Caco-2 (cell line): Measurements from ENCODE around the gene BRD1. TPM values are rescaled to one million over a fixed set of nuclear protein-coding genes. Genes with fewer than 3 reads are reported as not detected.

Source experiments
- BruUV-seq: library from RNA; stranded (reverse); fragments of 400-500 nt; replicated peaks from 2 replicates; lab custom pipeline; 2021; lab: Mats Ljungman, UMichigan
- CTCF ChIA-PET: fragments of 300-600 bp; sonication (Branson Sonifier 250); formaldehyde crosslinking; loops from one replicate; lab custom pipeline; 2022; ENCODE audit warnings: antibody characterized with exemption; lab: Charles Lee
- POLR2A ChIA-PET: fragments of 300-600 bp; sonication (Branson Sonifier 250); formaldehyde crosslinking; loops from one replicate; lab custom pipeline; 2022; ENCODE audit warnings: antibody characterized with exemption; lab: Charles Lee
- DNase-seq, 2 experiments: peaks; one replicate each; pipeline versions ENCODE4 v3.0.0 to v3.0.0-alpha.2; 2020 to 2022
- H3K27me3 ChIP-seq: replicated peaks from 2 replicates; pipeline ENCODE4 v1.6.0; 2011; ENCODE audit warnings: low read length; ENCODE audit not compliant: control insufficient read depth, insufficient read depth
- H3K36me3 ChIP-seq: 2 replicates; pipeline ENCODE4 v1.5.1; 2011; ENCODE audit warnings: low read length; ENCODE audit not compliant: control insufficient read depth, insufficient read depth
- H3K4me1 ChIP-seq: fragments of 250-450 bp; sonication (Bioruptor Pico); 2 replicates; pipeline ENCODE4 v1.5.1; 2020; ENCODE audit warnings: mild to moderate bottlenecking
- H3K4me3 ChIP-seq: 2 replicates; pipeline ENCODE4 v1.5.1; 2011; ENCODE audit warnings: low read depth, mild to moderate bottlenecking, control low read depth, low read length
- H3K9me3 ChIP-seq: fragments of 250-450 bp; sonication (Bioruptor Pico); 2 replicates; pipeline ENCODE4 v1.5.1; 2020; ENCODE audit warnings: mild to moderate bottlenecking, moderate library complexity
- H3K27ac Mint-ChIP-seq: one replicate; pipeline ENCODE4 v1.8.0; 2022; ENCODE audit warnings: mixed read lengths; ENCODE audit not compliant: unreplicated experiment
- H3K27me3 Mint-ChIP-seq: one replicate; pipeline ENCODE4 v1.8.0; 2022; ENCODE audit warnings: mixed read lengths; ENCODE audit not compliant: insufficient read depth, unreplicated experiment
- H3K36me3 Mint-ChIP-seq: one replicate; pipeline ENCODE4 v1.8.0; 2022; ENCODE audit warnings: mild to moderate bottlenecking, mixed read lengths; ENCODE audit not compliant: insufficient read depth, unreplicated experiment
- H3K4me1 Mint-ChIP-seq: one replicate; pipeline ENCODE4 v1.8.0; 2022; ENCODE audit warnings: low read depth, mixed read lengths; ENCODE audit not compliant: unreplicated experiment
- H3K4me3 Mint-ChIP-seq: one replicate; pipeline ENCODE4 v1.8.0; 2022; ENCODE audit warnings: mild to moderate bottlenecking, moderate library complexity, mixed read lengths; ENCODE audit not compliant: unreplicated experiment
- H3K9me3 Mint-ChIP-seq: one replicate; pipeline ENCODE4 v1.8.0; 2022; ENCODE audit warnings: mixed read lengths; ENCODE audit not compliant: unreplicated experiment
- CTCF ChIP-seq, 2 experiments: fragments of 200-600 bp in 1 of 2; IDR thresholded peaks; 1 replicate in 1 of 2; 2 replicates in 1 of 2; pipeline versions ENCODE4 v1.5.1 to v1.8.0; 2011 to 2022; ENCODE audit warnings: antibody characterized with exemption in 1 of 2, control low read depth in 1 of 2, inconsistent platforms in 1 of 2, low read depth in 1 of 2, low read length in 1 of 2, mild to moderate bottlenecking in 1 of 2, moderate library complexity in 1 of 2; ENCODE audit not compliant: insufficient read depth in 1 of 2, severe bottlenecking in 1 of 2, unreplicated experiment in 1 of 2
- intact Hi-C: fragments of 100-400 bp; cut with micrococcal nuclease; formaldehyde crosslinking; loops from one replicate; pipeline ENCODE4 v1.10.0; 2022; ENCODE audit not compliant: unreplicated experiment
- total RNA-seq: library from RNA; stranded (reverse); gene quantifications from 2 replicates; pipeline ENCODE4 v1.2.3, GENCODE V29; 2022

The BRD1 gene
- total RNA-seq, 1 experiment from 2014 or later: 46.9 TPM

- CTCF ChIA-PET: interaction anchor here (0.6 to 1.2 kb wide), 2 partner anchors 163 to 262 kb away, joined by 3 to 4 read pairs; no protein-coding TSS in a partner anchor
- Mint-ChIP-seq H3K27me3 (no peaks in the 10 kb centered on the region), H3K36me3 (peaks cover 66% of the 10 kb centered on the region), H3K27ac (no peak overlapping the region), H3K4me1 (no peaks in the 10 kb centered on the region), H3K4me3 (no peak overlapping the region), H3K9me3 (peaks cover 18% of the 10 kb centered on the region)
- POLR2A ChIA-PET: no interaction called here
- intact Hi-C loops: loop anchor here (5.0 kb wide), 1 partner anchor 264 kb away; no protein-coding TSS in a partner anchor
- no peaks in the 10 kb centered on the region; the same call in 1 of the 2 replicates for H3K36me3 ChIP-seq
- H3K4me1 ChIP-seq: no peaks in the 10 kb centered on the region
- BruUV-seq: no TSS peak
- no peak for DNase-seq
- peaks cover 12% of the 10 kb centered on the region for H3K9me3 ChIP-seq
- no peaks in the 10 kb centered on the region for H3K27me3 ChIP-seq
- no peak overlapping the region for H3K4me3 ChIP-seq
- no peak for TF ChIP-seq CTCF (IDR thresholded peaks at IDR 0.05; ENCODE audit: insufficient read depth in 1 of 2, low read depth in 1 of 2, low read length in 1 of 2, severe bottlenecking in 1 of 2, unreplicated experiment in 1 of 2)
Observed at GRCh38 chr22:49768077-49768910, 59.4 kb downstream of the BRD1 start.

- H3K27me3 ChIP-seq: no peaks in the 10 kb centered on the region
- BruUV-seq: no TSS peak
- H3K36me3 Mint-ChIP-seq: peaks cover 60% of the 10 kb centered on the region
- H3K4me1 ChIP-seq: no peaks in the 10 kb centered on the region
- no peak overlapping the region for H3K4me3 Mint-ChIP-seq
- no peaks in the 10 kb centered on the region for H3K4me1 Mint-ChIP-seq
- ChIA-PET POLR2A (no interaction called here), CTCF (interaction anchor here (0.6 to 1.2 kb wide), 3 partner anchors 163 to 263 kb away, joined by 3 to 4 read pairs (median 3); no protein-coding TSS in a partner anchor)
- no peaks in the 10 kb centered on the region; the same call in 1 of the 2 replicates for H3K36me3 ChIP-seq
- intact Hi-C loops: loop anchor here (5.0 kb wide), 1 partner anchor 265 kb away; no protein-coding TSS in a partner anchor
- peaks cover 12% of the 10 kb centered on the region for H3K9me3 ChIP-seq
- no peaks in the 10 kb centered on the region for H3K27me3 Mint-ChIP-seq
- peak; percentile 39 to 53 for DNase-seq
- peaks cover 18% of the 10 kb centered on the region for H3K9me3 Mint-ChIP-seq
- no peak overlapping the region for H3K4me3 ChIP-seq
- peak; percentile 56 to 60 for TF ChIP-seq CTCF (IDR thresholded peaks at IDR 0.05; ENCODE audit: insufficient read depth in 1 of 2, low read depth in 1 of 2, low read length in 1 of 2, severe bottlenecking in 1 of 2, unreplicated experiment in 1 of 2)
- H3K27ac Mint-ChIP-seq: no peak overlapping the region
Observed at GRCh38 chr22:49767355-49768062, 60.2 kb downstream of the BRD1 start.

GRCh38 chr22:49765951-49766350 is 61.7 kb downstream of the BRD1 start:
- no peak overlapping the region for H3K27ac Mint-ChIP-seq
- Histone ChIP-seq H3K4me1 (no peaks in the 10 kb centered on the region), H3K36me3 (no peaks in the 10 kb centered on the region), H3K4me3 (no peak overlapping the region), H3K27me3 (no peaks in the 10 kb centered on the region), H3K9me3 (peaks cover 12% of the 10 kb centered on the region)
- ChIA-PET CTCF (no interaction called here), POLR2A (no interaction called here)
- H3K36me3 Mint-ChIP-seq: peaks cover 46% of the 10 kb centered on the region
- DNase-seq: no peak
- H3K4me1 Mint-ChIP-seq: no peaks in the 10 kb centered on the region
- peaks cover 18% of the 10 kb centered on the region for H3K9me3 Mint-ChIP-seq
- TF ChIP-seq CTCF (IDR thresholded peaks at IDR 0.05; ENCODE audit: insufficient read depth in 1 of 2, low read depth in 1 of 2, low read length in 1 of 2, severe bottlenecking in 1 of 2, unreplicated experiment in 1 of 2): no peak
- no peak overlapping the region for H3K4me3 Mint-ChIP-seq
- intact Hi-C loops: loop anchor here (5.0 kb wide), 1 partner anchor 266 kb away; no protein-coding TSS in a partner anchor
- BruUV-seq: no TSS peak
- H3K27me3 Mint-ChIP-seq: no peaks in the 10 kb centered on the region
